ENCODE results near the gene SGCD. TPM values are rescaled to one million over a fixed set of nuclear protein-coding genes. Genes with fewer than 3 reads are reported as not detected.

Gene SGCD
- total RNA-seq, 2 experiments from 2014 or later = not detected

- no peak for ATAC-seq
- CTCF ChIA-PET = no interaction called here
- Mint-ChIP-seq H3K9me3 (no peaks in the 10 kb centered on the region), H3K4me3 (no peak overlapping the region), H3K36me3 (ENCODE audit: low read depth) (no peaks in the 10 kb centered on the region), H3K27ac (no peak overlapping the region), H3K4me1 (ENCODE audit: low read depth) (no peaks in the 10 kb centered on the region), H3K27me3 (peaks cover 1% of the 10 kb centered on the region)
- POLR2A ChIA-PET = interaction anchor here (0.6 kb wide), 1 partner anchor 9 kb away, joined by 3 read pairs; no protein-coding TSS in a partner anchor
- TF ChIP-seq CTCF (IDR thresholded peaks at IDR 0.05) = no peak
- intact Hi-C loops (cut with micrococcal nuclease) = no loop called here
- DNase-seq = no peak
These were observed 243.7 kb downstream of the SGCD start for GRCh38 chr5:156570615-156571014.

GRCh38 chr5:156581725-156582124 lies 254.8 kb downstream of the SGCD start:
- Mint-ChIP-seq H3K9me3 (peaks cover 2% of the 10 kb centered on the region), H3K4me3 (no peak overlapping the region), H3K27me3 (peaks cover 29% of the 10 kb centered on the region), H3K36me3 (ENCODE audit: low read depth) (no peaks in the 10 kb centered on the region), H3K27ac (no peak overlapping the region), H3K4me1 (ENCODE audit: low read depth) (no peaks in the 10 kb centered on the region)
- ChIA-PET CTCF (no interaction called here), POLR2A (no interaction called here)
- TF ChIP-seq CTCF (IDR thresholded peaks at IDR 0.05) = no peak
- DNase-seq (no peak), ATAC-seq (no peak)
- intact Hi-C loops (cut with micrococcal nuclease) = no loop called here

- H3K27ac Mint-ChIP-seq = no peak overlapping the region
- H3K4me1 Mint-ChIP-seq (ENCODE audit: low read depth) = no peaks in the 10 kb centered on the region
- ATAC-seq = no peak
- no peak for DNase-seq
- ChIA-PET CTCF (no interaction called here), POLR2A (interaction anchor here (0.6 kb wide), 1 partner anchor 16 kb away, joined by 3 read pairs; no protein-coding TSS in a partner anchor)
- intact Hi-C loops (cut with micrococcal nuclease) = no loop called here
- no peak for TF ChIP-seq CTCF (IDR thresholded peaks at IDR 0.05)
- H3K36me3 Mint-ChIP-seq (ENCODE audit: low read depth) = no peaks in the 10 kb centered on the region
- peaks cover 2% of the 10 kb centered on the region for H3K9me3 Mint-ChIP-seq
- H3K4me3 Mint-ChIP-seq = no peak overlapping the region
- peaks cover 29% of the 10 kb centered on the region for H3K27me3 Mint-ChIP-seq
These were observed 255.2 kb downstream of the SGCD start for GRCh38 chr5:156582193-156582598.

- Mint-ChIP-seq H3K4me3 (no peak overlapping the region), H3K27me3 (peaks cover 22% of the 10 kb centered on the region), H3K9me3 (no peaks in the 10 kb centered on the region), H3K36me3 (ENCODE audit: low read depth) (no peaks in the 10 kb centered on the region), H3K27ac (no peak overlapping the region), H3K4me1 (ENCODE audit: low read depth) (no peaks in the 10 kb centered on the region)
- CTCF ChIA-PET = no interaction called here
- TF ChIP-seq CTCF (IDR thresholded peaks at IDR 0.05) = no peak
- intact Hi-C loops (cut with micrococcal nuclease) = no loop called here
- DNase-seq = no peak
- POLR2A ChIA-PET = no interaction called here
- ATAC-seq = no peak
These were observed 257.9 kb downstream of the SGCD start for GRCh38 chr5:156584871-156585270.

- CTCF ChIA-PET = no interaction called here
- H3K27ac Mint-ChIP-seq = no peak overlapping the region
- ATAC-seq (no peak), DNase-seq (no peak)
- no peaks in the 10 kb centered on the region for H3K36me3 Mint-ChIP-seq (ENCODE audit: low read depth)
- no peaks in the 10 kb centered on the region for H3K4me1 Mint-ChIP-seq (ENCODE audit: low read depth)
- POLR2A ChIA-PET = interaction anchor here (1.1 kb wide), 1 partner anchor 9 kb away, joined by 3 read pairs; no protein-coding TSS in a partner anchor
- H3K4me3 Mint-ChIP-seq = no peak overlapping the region
- intact Hi-C loops (cut with micrococcal nuclease) = no loop called here
- H3K27me3 Mint-ChIP-seq = peaks cover 25% of the 10 kb centered on the region
- H3K9me3 Mint-ChIP-seq = no peaks in the 10 kb centered on the region
- no peak for TF ChIP-seq CTCF (IDR thresholded peaks at IDR 0.05)
These were observed 259.0 kb downstream of the SGCD start for GRCh38 chr5:156585999-156586398.

Measured in activated CD8-positive, alpha-beta T cell treated with anti-CD3 and anti-CD28 coated beads for 36 hours (primary cell).